SU-DHL-6 (cell line): ENCODE data around the gene ACCSL.

Experiments used
- H2AFZ ChIP-seq: fragments of 200-600 bp; sonication (generic); 2 replicates; pipeline ENCODE4 v1.6.1; 2014; ENCODE audit warnings: low read depth, mild to moderate bottlenecking, moderate library complexity, mixed read lengths, antibody characterized with exemption, low read length; ENCODE audit not compliant: severe bottlenecking
- H3F3A ChIP-seq: fragments of 200-600 bp; shearing (Covaris generic); 2 replicates; pipeline ENCODE4 v1.6.0; 2016; ENCODE audit warnings: antibody characterized with exemption, mild to moderate bottlenecking; ENCODE audit not compliant: insufficient read depth
- H3K27ac ChIP-seq: fragments of 200-600 bp; sonication (generic); 2 replicates; pipeline ENCODE4 v1.5.1; 2016; ENCODE audit warnings: low read depth, mild to moderate bottlenecking, low read length, moderate library complexity, mixed read lengths
- H3K27me3 ChIP-seq: fragments of 200-600 bp; sonication (generic), shearing (Covaris generic); 2 replicates; pipeline ENCODE4 v1.6.0; 2014; ENCODE audit warnings: mild to moderate bottlenecking, low read length
- H3K36me3 ChIP-seq: fragments of 200-600 bp; sonication (generic); 2 replicates; pipeline ENCODE4 v1.6.1; 2014; ENCODE audit warnings: mild to moderate bottlenecking, low read length, mixed read lengths
- H3K4me2 ChIP-seq: fragments of 300-600, 200-600 bp; shearing (Covaris generic), sonication (generic); 2 replicates; pipeline ENCODE4 v1.6.0; 2014; ENCODE audit warnings: low read length, low read depth, mild to moderate bottlenecking; ENCODE audit not compliant: poor library complexity, severe bottlenecking
- H3K4me3 ChIP-seq: fragments of 200-600 bp; sonication (generic); 2 replicates; pipeline ENCODE4 v1.5.1; 2014; ENCODE audit warnings: antibody characterized with exemption, low read length, mild to moderate bottlenecking, mixed read lengths; ENCODE audit not compliant: insufficient read depth, poor library complexity, severe bottlenecking
- H3K79me2 ChIP-seq: fragments of 200-600 bp; sonication (generic); 2 replicates; pipeline ENCODE4 v1.6.1; 2014; ENCODE audit warnings: mild to moderate bottlenecking, low read length, moderate library complexity; ENCODE audit not compliant: insufficient read depth
- H3K9ac ChIP-seq: fragments of 200-600 bp; sonication (generic); 2 replicates; pipeline ENCODE4 v1.7.0; 2014; ENCODE audit warnings: mild to moderate bottlenecking, low read length
- H3K9me2 ChIP-seq: fragments of 200-600 bp; sonication (generic); replicated peaks from 2 replicates; pipeline ENCODE4 v1.6.1; 2014; ENCODE audit warnings: low read length; ENCODE audit not compliant: insufficient read depth
- H3K9me3 ChIP-seq: fragments of 200-600 bp; sonication (generic); 2 replicates; pipeline ENCODE4 v1.6.1; 2014; ENCODE audit warnings: low read length, mixed read lengths; ENCODE audit not compliant: insufficient read depth
- H4K20me1 ChIP-seq: fragments of 200-600 bp; sonication (generic); 2 replicates; pipeline ENCODE4 v1.6.1; 2014; ENCODE audit warnings: low read depth, mild to moderate bottlenecking, antibody characterized with exemption, low read length, moderate library complexity, mixed read lengths
- CTCF ChIP-seq: fragments of 200-600 bp; sonication (generic); IDR thresholded peaks from one replicate; pipeline ENCODE4 v1.5.1; 2017; ENCODE audit warnings: antibody characterized with exemption, mild to moderate bottlenecking, low read length, moderate library complexity; ENCODE audit not compliant: insufficient read depth, poor library complexity, severe bottlenecking
- EZH2phosphoT487 ChIP-seq: fragments of 200-600 bp; sonication (generic), shearing (Covaris generic); conservative IDR thresholded peaks from 2 replicates; pipeline ENCODE4 v1.6.1; 2018; ENCODE audit warnings: mild to moderate bottlenecking, antibody characterized with exemption, low read length, moderate library complexity, mixed read lengths

ACCSL gene

GRCh38 chr11:44030996-44031395 is 16.8 kb upstream of the ACCSL start:
- Histone ChIP-seq H3K79me2 (no peaks in the 10 kb centered on the region), H3K27ac (no peak overlapping the region), H2AFZ (no peak overlapping the region), H4K20me1 (no peaks in the 10 kb centered on the region), H3K9ac (no peak overlapping the region), H3K9me3 (no peaks in the 10 kb centered on the region), H3K9me2 (no peaks in the 10 kb centered on the region), H3K4me3 (no peak overlapping the region), H3K27me3 (no peaks in the 10 kb centered on the region), H3K4me2 (no peak overlapping the region), H3K36me3 (no peaks in the 10 kb centered on the region), H3F3A (no peaks in the 10 kb centered on the region)
- TF ChIP-seq CTCF (no peak), EZH2phosphoT487 (no peak)

- H3K79me2 ChIP-seq, result no peaks in the 10 kb centered on the region
- H3F3A ChIP-seq, result no peaks in the 10 kb centered on the region
- no peaks in the 10 kb centered on the region for H3K9me3 ChIP-seq
- H3K27ac ChIP-seq, result no peak overlapping the region
- H3K27me3 ChIP-seq, result no peaks in the 10 kb centered on the region
- no peak overlapping the region for H3K4me3 ChIP-seq
- no peaks in the 10 kb centered on the region for H3K36me3 ChIP-seq
- H4K20me1 ChIP-seq, result no peaks in the 10 kb centered on the region
- H3K4me2 ChIP-seq, result no peak overlapping the region
- H2AFZ ChIP-seq, result no peak overlapping the region
- TF ChIP-seq EZH2phosphoT487, result no peak
- TF ChIP-seq CTCF, result no peak
- H3K9me2 ChIP-seq, result no peaks in the 10 kb centered on the region
- no peak overlapping the region for H3K9ac ChIP-seq
Observed at GRCh38 chr11:44031549-44031948, 16.2 kb upstream of the ACCSL start.

GRCh38 chr11:44032299-44033085 is 15.3 kb upstream of the ACCSL start:
- H3K4me2 ChIP-seq, result no peak overlapping the region
- H4K20me1 ChIP-seq, result no peaks in the 10 kb centered on the region
- no peak overlapping the region for H3K27ac ChIP-seq
- no peaks in the 10 kb centered on the region for H3K9me3 ChIP-seq
- no peak overlapping the region for H2AFZ ChIP-seq
- H3K4me3 ChIP-seq, result no peak overlapping the region
- H3K36me3 ChIP-seq, result no peaks in the 10 kb centered on the region
- H3F3A ChIP-seq, result no peaks in the 10 kb centered on the region
- no peaks in the 10 kb centered on the region for H3K27me3 ChIP-seq
- H3K9ac ChIP-seq, result no peak overlapping the region
- no peaks in the 10 kb centered on the region for H3K79me2 ChIP-seq
- H3K9me2 ChIP-seq, result no peaks in the 10 kb centered on the region
- TF ChIP-seq CTCF (no peak), EZH2phosphoT487 (no peak)
